ENCODE measurements around the gene RECQL5.

The RECQL5 gene

DNA sequence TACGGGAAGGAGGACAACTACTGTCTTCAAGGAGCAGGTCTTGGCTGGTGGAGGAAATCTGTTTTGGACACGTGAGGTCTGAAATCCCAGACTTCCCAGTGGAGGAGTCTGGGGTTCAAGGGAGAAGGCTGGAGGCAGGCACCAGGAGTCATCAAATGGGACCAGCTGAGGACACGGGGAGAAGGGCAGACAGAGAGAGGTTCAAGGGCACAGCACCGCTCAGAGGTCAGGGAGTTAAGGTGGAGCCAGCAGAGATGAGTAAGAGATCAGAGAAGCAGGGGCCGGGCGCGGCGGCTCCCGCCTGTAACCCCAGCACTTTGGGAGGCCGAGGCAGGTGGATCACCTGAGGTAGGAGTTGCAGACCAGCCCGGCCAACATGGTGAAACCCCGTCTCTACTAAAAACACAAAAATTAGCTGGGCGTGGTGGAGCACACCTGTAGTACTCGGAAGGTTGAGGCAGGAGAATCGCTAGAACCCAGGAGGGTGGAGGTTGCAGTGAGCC is 44.1 kb downstream of the RECQL5 start:
- Histone ChIP-seq H3K36me3 (no peaks in the 10 kb centered on the region), H3K4me1 (peaks cover 9% of the 10 kb centered on the region), H3K9me3 (no peaks in the 10 kb centered on the region), H3K4me3 (ENCODE audit: low read depth, low read length) (no peak overlapping the region), H3K27me3 (no peaks in the 10 kb centered on the region)
- DNase-seq = no peak
- TF ChIP-seq, protein P1, sequence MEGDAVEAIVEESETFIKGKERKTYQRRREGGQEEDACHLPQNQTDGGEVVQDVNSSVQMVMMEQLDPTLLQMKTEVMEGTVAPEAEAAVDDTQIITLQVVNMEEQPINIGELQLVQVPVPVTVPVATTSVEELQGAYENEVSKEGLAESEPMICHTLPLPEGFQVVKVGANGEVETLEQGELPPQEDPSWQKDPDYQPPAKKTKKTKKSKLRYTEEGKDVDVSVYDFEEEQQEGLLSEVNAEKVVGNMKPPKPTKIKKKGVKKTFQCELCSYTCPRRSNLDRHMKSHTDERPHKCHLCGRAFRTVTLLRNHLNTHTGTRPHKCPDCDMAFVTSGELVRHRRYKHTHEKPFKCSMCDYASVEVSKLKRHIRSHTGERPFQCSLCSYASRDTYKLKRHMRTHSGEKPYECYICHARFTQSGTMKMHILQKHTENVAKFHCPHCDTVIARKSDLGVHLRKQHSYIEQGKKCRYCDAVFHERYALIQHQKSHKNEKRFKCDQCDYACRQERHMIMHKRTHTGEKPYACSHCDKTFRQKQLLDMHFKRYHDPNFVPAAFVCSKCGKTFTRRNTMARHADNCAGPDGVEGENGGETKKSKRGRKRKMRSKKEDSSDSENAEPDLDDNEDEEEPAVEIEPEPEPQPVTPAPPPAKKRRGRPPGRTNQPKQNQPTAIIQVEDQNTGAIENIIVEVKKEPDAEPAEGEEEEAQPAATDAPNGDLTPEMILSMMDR (IDR thresholded peaks at IDR 0.05; ENCODE audit: low read depth, low read length) = no peak

DNA sequence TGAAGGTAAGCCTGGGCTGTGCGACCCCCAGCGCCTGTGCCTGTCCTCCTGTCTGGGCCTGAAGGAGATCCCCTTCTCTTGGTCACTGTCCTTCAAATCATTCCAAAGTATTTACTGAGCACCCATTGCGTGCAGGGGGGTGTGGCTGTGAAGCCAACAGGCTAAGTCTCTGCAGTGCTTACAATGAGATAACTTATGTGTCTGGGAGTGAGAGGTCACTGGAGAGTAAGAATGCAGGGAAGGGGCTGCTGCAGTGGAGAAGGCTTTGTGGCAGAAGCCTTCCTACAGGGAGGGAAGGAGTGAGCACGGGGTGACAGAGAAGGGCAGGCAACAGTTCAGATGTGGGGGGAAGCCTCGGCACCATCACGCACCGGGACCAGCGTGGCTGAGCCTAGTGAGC is 44.9 kb downstream of the RECQL5 start:
- no peaks in the 10 kb centered on the region for H3K27me3 ChIP-seq
- TF ChIP-seq, protein P1 (IDR thresholded peaks at IDR 0.05; ENCODE audit: low read depth, low read length) = no peak

DNA sequence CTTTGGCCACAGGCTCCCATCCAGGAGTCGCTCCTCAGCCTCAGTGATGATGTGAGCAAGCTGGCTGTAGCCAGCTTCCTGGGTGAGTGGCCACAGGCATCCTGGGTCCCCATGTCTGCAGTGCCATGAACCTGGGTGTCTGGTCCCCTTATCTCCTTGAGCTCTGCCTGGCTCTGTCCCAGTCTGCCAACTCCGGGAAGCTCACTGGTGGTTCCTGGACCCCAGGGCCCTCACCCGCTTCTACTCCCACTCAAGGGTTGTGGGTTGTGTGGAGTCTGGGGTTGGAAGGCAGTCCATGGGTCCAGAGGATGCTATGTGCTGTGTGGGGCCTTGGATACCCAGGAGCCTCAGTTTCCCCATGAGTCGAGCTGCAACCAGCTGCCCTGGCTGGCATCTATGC is 45.5 kb downstream of the RECQL5 start:
- Histone ChIP-seq H3K4me1 (peaks cover 5% of the 10 kb centered on the region), H3K27me3 (no peaks in the 10 kb centered on the region), H3K36me3 (no peaks in the 10 kb centered on the region), H3K9me3 (no peaks in the 10 kb centered on the region), H3K4me3 (ENCODE audit: low read depth, low read length) (no peak overlapping the region)
- DNase-seq = no peak
- TF ChIP-seq, protein P1 (IDR thresholded peaks at IDR 0.05; ENCODE audit: low read depth, low read length) = no peak

More for the DNA sequence above, 44.9 kb downstream of the RECQL5 start:
- no peak for DNase-seq
- peaks cover 9% of the 10 kb centered on the region for H3K4me1 ChIP-seq
- no peaks in the 10 kb centered on the region for H3K9me3 ChIP-seq
- H3K4me3 ChIP-seq (ENCODE audit: low read depth, low read length) = no peak overlapping the region
- H3K36me3 ChIP-seq = no peaks in the 10 kb centered on the region

DNA sequence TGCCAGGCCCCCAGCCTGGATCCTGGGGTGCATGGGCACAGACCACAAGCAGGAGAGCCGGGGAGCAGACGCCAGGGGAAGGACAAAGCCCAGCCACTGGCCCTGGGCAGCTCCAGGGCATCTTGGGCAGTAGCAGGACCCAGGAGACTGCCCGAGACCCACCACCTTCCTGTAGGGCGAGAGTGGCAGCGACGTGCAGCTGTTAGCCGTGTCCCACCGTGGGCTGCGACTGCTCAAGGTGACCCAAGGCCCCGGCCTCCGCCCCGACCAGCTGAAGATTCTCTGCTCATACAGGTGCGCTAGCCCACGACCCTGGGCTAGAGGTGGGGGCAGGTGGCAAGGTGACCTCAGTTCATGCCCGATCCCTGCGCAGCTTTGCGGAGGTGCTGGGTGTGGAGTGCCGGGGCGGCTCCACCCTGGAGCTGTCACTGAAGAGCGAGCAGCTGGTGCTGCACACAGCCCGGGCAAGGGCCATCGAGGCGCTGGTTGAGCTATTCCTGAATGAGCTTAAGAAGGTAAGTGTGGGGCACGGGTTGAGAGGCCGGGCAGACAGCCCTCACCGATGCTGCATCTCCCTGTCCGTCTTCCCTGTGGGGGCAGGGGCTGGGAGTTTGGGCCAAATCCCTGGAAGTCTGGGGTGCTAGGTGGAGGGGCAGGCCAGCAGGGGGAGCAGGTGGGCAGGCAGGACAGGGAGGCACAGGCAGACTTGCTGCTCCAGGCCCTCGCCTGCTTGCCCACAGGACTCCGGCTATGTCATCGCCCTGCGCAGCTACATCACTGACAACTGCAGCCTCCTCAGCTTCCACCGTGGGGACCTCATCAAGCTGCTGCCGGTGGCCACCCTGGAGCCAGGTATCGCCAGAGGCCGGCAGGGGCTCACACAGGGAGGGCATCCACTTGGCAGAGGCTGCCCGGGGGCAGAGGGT is 47.2 kb downstream of the RECQL5 start:
- TF ChIP-seq, protein P1 (IDR thresholded peaks at IDR 0.05; ENCODE audit: low read depth, low read length) = peak; percentile 69

DNA sequence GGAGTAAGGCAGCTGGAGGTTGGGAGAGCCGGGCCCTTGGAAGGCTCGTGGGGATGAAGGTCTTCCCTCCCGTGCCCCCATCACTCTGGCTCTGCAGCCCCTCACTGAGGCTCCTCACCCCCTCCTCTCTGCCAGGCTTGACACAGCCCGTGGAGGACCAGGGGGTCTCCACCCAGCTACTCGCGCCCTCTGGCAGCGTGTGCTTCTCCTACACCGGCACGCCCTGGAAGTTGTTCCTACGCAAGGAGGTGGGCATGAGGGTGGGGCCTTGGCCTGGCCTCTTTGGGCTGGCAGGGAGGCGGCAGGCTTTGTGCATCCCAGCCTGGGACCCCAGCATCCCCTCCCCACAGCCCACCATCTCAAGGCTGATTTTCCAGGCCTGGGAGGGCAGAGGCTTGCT is 49.3 kb downstream of the RECQL5 start:
- H3K9me3 ChIP-seq = no peaks in the 10 kb centered on the region
- H3K4me1 ChIP-seq = no peaks in the 10 kb centered on the region
- TF ChIP-seq, protein P1 (IDR thresholded peaks at IDR 0.05; ENCODE audit: low read depth, low read length) = no peak

More for the DNA sequence above, 47.2 kb downstream of the RECQL5 start:
- no peaks in the 10 kb centered on the region for H3K36me3 ChIP-seq
- H3K9me3 ChIP-seq = no peaks in the 10 kb centered on the region
- no peaks in the 10 kb centered on the region for H3K27me3 ChIP-seq
- peak; percentile 90 for DNase-seq
- no peak overlapping the region for H3K4me3 ChIP-seq (ENCODE audit: low read depth, low read length)
- H3K4me1 ChIP-seq = no peaks in the 10 kb centered on the region

DNA sequence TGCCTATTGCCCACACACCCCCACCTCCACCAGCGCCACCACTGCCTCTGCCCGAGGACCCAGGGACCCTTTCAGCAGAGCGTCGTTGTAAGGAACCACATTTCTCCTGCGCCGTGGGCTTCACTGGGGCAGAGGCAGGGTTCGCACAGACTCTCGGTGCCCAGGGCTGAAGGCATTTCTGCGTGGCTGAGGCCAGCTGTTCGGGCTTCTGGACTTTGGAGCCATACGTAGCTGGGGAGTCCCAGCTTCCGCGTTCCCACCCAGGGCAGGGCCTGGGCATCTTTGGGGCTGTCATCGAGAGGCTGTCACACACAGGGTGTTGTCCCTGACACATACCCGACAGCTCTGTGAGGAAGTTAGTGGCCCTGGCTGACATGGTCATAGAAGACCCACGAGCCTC is 49.7 kb downstream of the RECQL5 start:
- no peaks in the 10 kb centered on the region for H3K4me1 ChIP-seq
- H3K27me3 ChIP-seq = no peaks in the 10 kb centered on the region
- TF ChIP-seq, protein P1 (IDR thresholded peaks at IDR 0.05; ENCODE audit: low read depth, low read length) = no peak
- H3K36me3 ChIP-seq = no peaks in the 10 kb centered on the region
- DNase-seq = no peak
- H3K9me3 ChIP-seq = no peaks in the 10 kb centered on the region
- no peak overlapping the region for H3K4me3 ChIP-seq (ENCODE audit: low read depth, low read length)

More for the DNA sequence above, 49.3 kb downstream of the RECQL5 start:
- no peak for DNase-seq
- Histone ChIP-seq H3K27me3 (no peaks in the 10 kb centered on the region), H3K4me3 (ENCODE audit: low read depth, low read length) (no peak overlapping the region), H3K36me3 (no peaks in the 10 kb centered on the region)

All from BE2C (cell line).